GM15510 (cell line): ENCODE measurements around the gene SOWAHA.

ENCODE experiments used
- POLR2A ChIP-seq: IDR thresholded peaks from 3 replicates; pipeline ENCODE4 v1.6.1; 2011; ENCODE audit warnings: borderline replicate concordance; ENCODE audit not compliant: insufficient read length; ENCODE audit errors: extremely low read depth

SOWAHA gene

DNA sequence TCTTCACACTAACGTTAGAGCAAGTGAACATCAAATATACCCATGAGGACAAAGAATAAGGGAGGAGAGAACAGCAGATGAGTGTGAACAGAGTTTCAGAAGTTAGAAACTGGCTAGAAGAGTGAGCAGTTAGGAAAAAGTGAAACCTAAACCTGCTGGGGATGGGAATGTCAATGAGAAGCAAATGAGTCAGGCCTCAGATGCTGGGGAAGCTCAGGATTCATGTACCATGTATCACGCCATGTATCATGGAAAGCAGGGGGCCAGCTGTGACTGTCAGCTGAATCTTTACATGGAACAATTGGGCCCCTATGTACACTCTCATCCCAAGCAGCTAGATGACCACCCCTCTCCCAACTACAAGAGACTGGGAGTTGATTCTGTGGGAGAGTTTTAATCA, 37.0 kb downstream of the SOWAHA start:
- TF ChIP-seq POLR2A, result no peak

- TF ChIP-seq POLR2A, result no peak
Measured at GRCh38 chr5:132853323-132853722, 40.2 kb downstream of the SOWAHA start.

GRCh38 chr5:132853790-132854189, 40.7 kb downstream of the SOWAHA start:
- TF ChIP-seq POLR2A, result no peak

DNA sequence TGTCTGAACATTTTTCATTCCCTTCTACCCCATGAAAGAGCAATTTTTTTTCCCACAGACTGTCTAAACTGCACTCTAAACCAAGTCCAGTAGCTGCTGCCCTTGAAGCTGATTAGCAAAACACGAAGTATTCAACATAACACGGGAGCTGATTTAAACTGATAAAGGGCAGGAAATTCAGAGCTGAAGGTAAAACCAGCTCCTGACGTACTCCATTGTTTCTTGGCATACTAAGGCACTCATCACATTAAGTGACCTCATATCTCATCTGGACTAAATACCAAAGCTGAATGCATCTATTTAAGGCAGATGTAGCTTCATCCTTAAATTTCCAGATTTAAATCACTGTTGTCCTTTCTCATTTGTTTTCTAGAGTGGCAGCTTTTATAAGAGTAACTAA, 41.2 kb downstream of the SOWAHA start:
- no peak for TF ChIP-seq POLR2A

DNA sequence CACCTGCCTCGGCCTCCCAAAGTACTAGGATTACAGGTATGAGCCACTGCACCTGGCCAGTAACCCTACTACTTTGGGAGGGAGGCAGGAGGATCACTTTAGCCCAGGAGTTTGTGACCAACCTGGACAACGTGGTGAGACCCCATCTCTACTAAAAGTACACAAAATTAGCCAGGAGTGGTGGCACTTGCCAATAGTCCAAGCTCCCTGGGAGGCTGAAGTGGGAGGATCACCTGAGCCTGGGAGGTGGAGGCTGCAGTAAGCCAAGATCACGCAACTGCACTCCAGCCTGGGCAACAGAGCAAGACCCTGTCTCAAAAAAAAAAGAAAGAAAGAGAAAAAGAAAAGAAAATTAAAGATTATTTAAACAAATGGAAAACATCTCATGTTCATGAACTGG, 42.9 kb downstream of the SOWAHA start:
- TF ChIP-seq POLR2A, result no peak

- TF ChIP-seq POLR2A, result no peak
Measured at GRCh38 chr5:132859889-132860437, 46.9 kb downstream of the SOWAHA start.

DNA sequence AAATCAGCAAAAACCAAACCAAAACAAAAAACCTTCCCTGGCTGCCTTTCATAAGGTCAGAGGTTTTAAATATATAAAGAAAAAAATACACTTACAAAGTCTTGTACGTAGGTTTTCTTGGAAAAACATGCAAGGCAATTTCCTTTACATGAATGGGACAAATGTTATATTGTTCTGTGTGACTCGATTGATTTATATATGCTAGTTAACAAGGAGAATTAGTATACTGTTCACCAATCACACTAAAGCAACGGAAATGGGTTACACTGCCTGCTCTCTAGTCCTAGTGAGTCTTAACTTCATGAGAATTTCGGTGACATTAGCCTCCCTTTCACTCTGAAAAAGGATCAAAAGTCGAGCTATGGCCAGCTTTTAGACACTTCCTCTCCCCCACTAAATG, 47.6 kb downstream of the SOWAHA start:
- no peak for TF ChIP-seq POLR2A

- no peak for TF ChIP-seq POLR2A
Measured at GRCh38 chr5:132865668-132866341, 52.7 kb downstream of the SOWAHA start.
